Measurements from ENCODE around the gene GOLM1. TPM values are rescaled to one million over a fixed set of nuclear protein-coding genes. Genes with fewer than 3 reads are reported as not detected.
"Not testable (repeated sequence)": the region's sequence is repeated elsewhere in the genome, so short reads cannot be mapped to it uniquely, and the experiment has no call there.

The GOLM1 gene
- 52.3 and 66.2 TPM in 2 replicates for total RNA-seq (2014; rRNA removed; shearing (Covaris generic))

- DNase-seq (ENCODE audit: low read depth) = peak; percentile 80
Observed at GRCh38 chr9:86098824-86099700, at the start of gene GOLM1. Gene GOLM1 (minus strand): TSS chr9:86099558. CDS start chr9:86079320, 20,238 bp downstream.

GRCh38 chr9:86146671-86147070 lies 47.3 kb upstream of the GOLM1 start:
- DNase-seq (ENCODE audit: low read depth) = peak; percentile 29

GRCh38 chr9:86145960-86146359 lies 46.6 kb upstream of the GOLM1 start:
- DNase-seq (ENCODE audit: low read depth) = not testable (repeated sequence)

GRCh38 chr9:86142973-86143372 lies 43.6 kb upstream of the GOLM1 start:
- DNase-seq (ENCODE audit: low read depth) = no peak

GRCh38 chr9:86141843-86142242 lies 42.5 kb upstream of the GOLM1 start:
- DNase-seq (ENCODE audit: low read depth) = no peak

- no peak for DNase-seq (ENCODE audit: low read depth)
Observed at GRCh38 chr9:86135371-86135770, 36.0 kb upstream of the GOLM1 start.

- DNase-seq (ENCODE audit: low read depth) = no peak
Observed at GRCh38 chr9:86134361-86134760, 35.0 kb upstream of the GOLM1 start.

GRCh38 chr9:86128235-86128822 lies 29.0 kb upstream of the GOLM1 start:
- no peak for DNase-seq (ENCODE audit: low read depth)

- DNase-seq (ENCODE audit: low read depth) = peak; percentile 97
Observed at GRCh38 chr9:86126998-86127972, 27.9 kb upstream of the GOLM1 start.

- no peak for DNase-seq (ENCODE audit: low read depth)
Observed at GRCh38 chr9:86122311-86122710, 23.0 kb upstream of the GOLM1 start.

- no peak for DNase-seq (ENCODE audit: low read depth)
Observed at GRCh38 chr9:86119457-86119856, 20.1 kb upstream of the GOLM1 start.

- no peak for DNase-seq (ENCODE audit: low read depth)
Observed at GRCh38 chr9:86116425-86116824, 17.1 kb upstream of the GOLM1 start.

- DNase-seq (ENCODE audit: low read depth) = no peak
Observed at GRCh38 chr9:86115886-86116285, 16.5 kb upstream of the GOLM1 start.

GRCh38 chr9:86112057-86112456 lies 12.7 kb upstream of the GOLM1 start:
- no peak for DNase-seq (ENCODE audit: low read depth)

- no peak for DNase-seq (ENCODE audit: low read depth)
Observed at GRCh38 chr9:86102626-86103025, 3.3 kb upstream of the GOLM1 start.

GRCh38 chr9:86099701-86100364 lies 475 bp upstream of the GOLM1 start:
- peak; percentile 69 for DNase-seq (ENCODE audit: low read depth)

GRCh38 chr9:86097510-86098224 lies 1.7 kb downstream of the GOLM1 start:
- no peak for DNase-seq (ENCODE audit: low read depth)

GRCh38 chr9:86096386-86096785 lies 3.0 kb downstream of the GOLM1 start:
- no peak for DNase-seq (ENCODE audit: low read depth)

- no peak for DNase-seq (ENCODE audit: low read depth)
Observed at GRCh38 chr9:86093788-86094555, 5.4 kb downstream of the GOLM1 start.

- no peak for DNase-seq (ENCODE audit: low read depth)
Observed at GRCh38 chr9:86091477-86091876, 7.9 kb downstream of the GOLM1 start.

Data from Daoy (cell line).